CD14-positive monocyte (primary cell): ENCODE data around the gene APP. TPM values are rescaled to one million over a fixed set of nuclear protein-coding genes. Genes with fewer than 3 reads are reported as not detected.

Experiments
- DNase-seq, 3 donors: peaks; one replicate each; pipeline ENCODE4 v3.0.0-alpha.2; 2011 to 2022
- H2AFZ ChIP-seq: 2 replicates; pipeline ENCODE4 v1.6.0; 2012; ENCODE audit warnings: mild to moderate bottlenecking, low read depth, low read length, inconsistent platforms; ENCODE audit not compliant: insufficient read depth, poor library complexity, severe bottlenecking
- H3K27ac ChIP-seq, 2 donors: 1 replicate in 1 of 2; 2 replicates in 1 of 2; pipeline ENCODE4 v1.5.1; 2012 to 2013; ENCODE audit warnings: low read length in 2 of 2, control low read depth in 1 of 2, inconsistent platforms in 1 of 2, low read depth in 1 of 2, mild to moderate bottlenecking in 1 of 2
- H3K27me3 ChIP-seq, 2 donors: one replicate each; pipeline versions ENCODE4 v1.6.0 to v1.6.1; 2011 to 2013; ENCODE audit warnings: low read length in 2 of 2; ENCODE audit not compliant: control insufficient read depth in 2 of 2, insufficient read depth in 2 of 2
- H3K36me3 ChIP-seq, 2 donors: replicated peaks in 1 of 2; 1 replicate in 1 of 2; 2 replicates in 1 of 2; pipeline versions ENCODE4 v1.5.1 to v1.6.1; 2012 to 2013; ENCODE audit warnings: low read length in 2 of 2, control low read depth in 1 of 2, inconsistent platforms in 1 of 2, mild to moderate bottlenecking in 1 of 2; ENCODE audit not compliant: insufficient read depth in 2 of 2, control insufficient read depth in 1 of 2
- H3K4me1 ChIP-seq, 2 donors: 1 replicate in 1 of 2; 2 replicates in 1 of 2; pipeline versions ENCODE4 v1.5.1 to v1.6.1; 2012 to 2013; ENCODE audit warnings: low read length in 2 of 2, control low read depth in 1 of 2, inconsistent platforms in 1 of 2, mild to moderate bottlenecking in 1 of 2, moderate library complexity in 1 of 2; ENCODE audit not compliant: insufficient read depth in 2 of 2, control insufficient read depth in 1 of 2
- H3K4me2 ChIP-seq: replicated peaks from 2 replicates; pipeline ENCODE3; 2012; ENCODE audit warnings: low read length, moderate library complexity, mild to moderate bottlenecking; ENCODE audit not compliant: poor library complexity, severe bottlenecking; ENCODE audit errors: extremely low read depth
- H3K4me3 ChIP-seq, 3 experiments: fragments of 200-600 bp in 1 of 3; sonication (generic) in 1 of 3; replicated peaks in 1 of 3; 1 replicate in 2 of 3; 2 replicates in 1 of 3; pipeline ENCODE4 v1.5.1; 2011 to 2013; ENCODE audit warnings: low read length in 3 of 3, mild to moderate bottlenecking in 3 of 3, control low read depth in 2 of 3, low read depth in 2 of 3, inconsistent platforms in 1 of 3, moderate library complexity in 1 of 3
- H3K79me2 ChIP-seq: 2 replicates; pipeline ENCODE4 v1.6.0; 2012; ENCODE audit warnings: mild to moderate bottlenecking, control low read depth, inconsistent platforms, low read length, moderate library complexity; ENCODE audit not compliant: insufficient read depth
- H3K9ac ChIP-seq: 2 replicates; pipeline ENCODE4 v1.6.0; 2017; ENCODE audit warnings: low read length, mild to moderate bottlenecking; ENCODE audit not compliant: insufficient read depth, poor library complexity, severe bottlenecking
- H3K9me3 ChIP-seq, 2 donors: replicated peaks in 1 of 2; 1 replicate in 1 of 2; 2 replicates in 1 of 2; pipeline versions ENCODE4 v1.5.1 to v1.6.1; 2012 to 2013; ENCODE audit warnings: low read length in 2 of 2, control low read depth in 1 of 2; ENCODE audit not compliant: control insufficient read depth in 1 of 2, insufficient read depth in 1 of 2
- H4K20me1 ChIP-seq: 2 replicates; pipeline ENCODE4 v1.6.0; 2012; ENCODE audit warnings: mild to moderate bottlenecking, low read length, control low read depth, moderate library complexity; ENCODE audit not compliant: insufficient read depth
- H3K27ac Mint-ChIP-seq, 7 donors: one replicate each; pipeline ENCODE4 v1.8.0; 2020; ENCODE audit warnings: mild to moderate bottlenecking in 7 of 7, mixed read lengths in 7 of 7, moderate library complexity in 6 of 7, inconsistent platforms in 2 of 7
- H3K27me3 Mint-ChIP-seq, 3 donors: one replicate each; pipeline ENCODE4 v1.8.0; 2021 to 2022; ENCODE audit warnings: low read depth in 3 of 3, mild to moderate bottlenecking in 3 of 3, mixed read lengths in 3 of 3, moderate library complexity in 3 of 3, inconsistent platforms in 1 of 3
- H3K36me3 Mint-ChIP-seq, 2 donors: one replicate each; pipeline ENCODE4 v1.8.0; 2020; ENCODE audit warnings: mixed read lengths in 2 of 2, inconsistent platforms in 1 of 2, mild to moderate bottlenecking in 1 of 2
- H3K4me1 Mint-ChIP-seq: one replicate; pipeline ENCODE4 v1.8.0; 2020; ENCODE audit warnings: mild to moderate bottlenecking, mixed read lengths
- H3K4me3 Mint-ChIP-seq, 2 donors: one replicate each; pipeline ENCODE4 v1.8.0; 2020; ENCODE audit warnings: mild to moderate bottlenecking in 2 of 2, mixed read lengths in 2 of 2, moderate library complexity in 1 of 2
- H3K9me3 Mint-ChIP-seq, 7 donors: one replicate each; pipeline ENCODE4 v1.8.0; 2020 to 2022; ENCODE audit warnings: mixed read lengths in 7 of 7, mild to moderate bottlenecking in 6 of 7, moderate library complexity in 6 of 7, inconsistent platforms in 2 of 7
- CTCF ChIP-seq: fragments of 200-600 bp; IDR thresholded peaks from one replicate; pipeline ENCODE4 v1.8.0; 2022; ENCODE audit warnings: antibody characterized with exemption, mild to moderate bottlenecking
- WGBS: methylation state at CpG from one replicate; pipeline ENCODE4 v1.1.5; 2013; ENCODE audit warnings: missing lambda C conversion rate; ENCODE audit not compliant: insufficient coverage; 5-methylcytosine and 5-hydroxymethylcytosine counted together
- intact Hi-C, 2 donors: fragments of 100-400 bp; cut with micrococcal nuclease; formaldehyde crosslinking; loops; one replicate each; pipeline versions ENCODE4 v1.15.0 to v1.15.1; 2023
- polyA plus RNA-seq, 3 donors: library from polyadenylated mRNA; depleted of rRNA in 1 of 3; unstranded in 2 of 3; stranded (reverse) in 1 of 3; fragments of 300-500 nt in 2 of 3; fragments of >200 nt in 1 of 3; fragmentation: Illumina TruSeq in 2 of 3; gene quantifications; 1 replicate in 2 of 3; 2 replicates in 1 of 3; pipeline ENCODE4 v1.2.3, GENCODE V29; 2012 to 2021

APP gene
- polyA plus RNA-seq, 3 donors = 28.0 to 118 (median 35.1) TPM

DNA sequence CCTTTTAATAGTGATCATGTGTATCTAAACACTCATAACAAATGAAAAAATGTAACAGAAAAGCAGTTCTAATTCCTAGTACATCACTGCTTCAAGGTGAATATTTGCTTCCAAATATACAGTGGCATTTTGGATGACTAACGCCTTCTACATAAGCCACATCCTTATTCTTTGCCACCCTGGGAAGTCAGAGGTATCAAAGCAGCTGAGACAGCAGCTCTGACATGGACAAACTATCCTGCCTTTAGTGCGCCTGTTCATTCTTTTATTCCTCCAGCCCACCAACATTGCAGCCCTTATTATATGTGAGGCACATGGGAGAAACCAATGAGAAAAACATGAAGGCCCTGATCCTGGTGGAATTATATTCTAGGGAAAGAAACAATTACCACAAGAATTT is 183.0 kb downstream of the APP start:
- H3K4me3 Mint-ChIP-seq = no peak overlapping the region
- H3K4me1 ChIP-seq = no peaks in the 10 kb centered on the region

DNA sequence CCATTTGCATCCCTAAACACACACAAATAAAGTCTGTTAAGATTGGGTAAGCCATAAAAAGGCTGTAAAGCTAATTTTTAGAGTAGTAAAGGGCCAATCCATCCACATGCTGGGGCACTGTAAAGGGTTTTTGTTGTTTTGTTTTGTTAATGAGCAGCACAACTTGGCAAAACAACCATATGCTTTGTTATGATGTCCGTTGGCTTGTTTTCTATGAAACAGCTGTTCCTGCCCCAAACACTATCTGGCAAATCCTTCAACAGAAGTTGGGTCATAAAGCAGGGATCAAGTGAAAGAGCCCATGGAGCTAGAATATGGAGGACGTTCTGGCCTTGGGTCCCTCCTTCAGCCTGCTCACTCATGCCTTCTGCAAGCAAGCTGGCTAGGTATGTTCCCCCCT is 183.6 kb downstream of the APP start:
- no peaks in the 10 kb centered on the region for H3K27me3 Mint-ChIP-seq
- H3K4me1 Mint-ChIP-seq = peaks cover 2% of the 10 kb centered on the region
- no peak overlapping the region for H2AFZ ChIP-seq
- H3K9me3 Mint-ChIP-seq = no peaks in the 10 kb centered on the region
- no CpG with 5 or more reads among the region's 2 CpGs for WGBS
- H3K9ac ChIP-seq = no peak overlapping the region
- no peaks in the 10 kb centered on the region for H3K79me2 ChIP-seq
- no peak for DNase-seq
- no peak overlapping the region for H3K4me3 ChIP-seq
- H3K4me2 ChIP-seq = no peak overlapping the region
- no peak overlapping the region for H3K27ac ChIP-seq
- no peaks in the 10 kb centered on the region for H4K20me1 ChIP-seq
- no peak for TF ChIP-seq CTCF
- H3K36me3 Mint-ChIP-seq = peaks cover 26 to 36% of the 10 kb centered on the region in 2 donors
- no peak overlapping the region for H3K4me3 Mint-ChIP-seq
- no peaks in the 10 kb centered on the region for H3K9me3 ChIP-seq
- no peaks in the 10 kb centered on the region for H3K27me3 ChIP-seq
- H3K36me3 ChIP-seq = peaks cover 4 to 33% of the 10 kb centered on the region in 2 donors
- no peaks in the 10 kb centered on the region for H3K4me1 ChIP-seq
- H3K27ac Mint-ChIP-seq = no peak overlapping the region
- intact Hi-C loops = no loop called here

More for the DNA sequence above, 183.0 kb downstream of the APP start:
- H3K27me3 Mint-ChIP-seq = no peaks in the 10 kb centered on the region
- Histone ChIP-seq H3K36me3 (peaks cover 0 to 30% of the 10 kb centered on the region in 2 donors), H2AFZ (no peak overlapping the region), H3K9me3 (no peaks in the 10 kb centered on the region), H3K4me2 (no peak overlapping the region), H3K27me3 (no peaks in the 10 kb centered on the region), H3K27ac (no peak overlapping the region), H3K4me3 (no peak overlapping the region), H4K20me1 (no peaks in the 10 kb centered on the region), H3K79me2 (no peaks in the 10 kb centered on the region), H3K9ac (no peak overlapping the region)
- 88% methylated on average over 1 of the region's 2 CpGs for WGBS
- H3K9me3 Mint-ChIP-seq = no peaks in the 10 kb centered on the region
- peak overlapping the region in 1 of 7 donors; percentile 59 for H3K27ac Mint-ChIP-seq
- no peak for DNase-seq
- intact Hi-C loops = no loop called here
- H3K4me1 Mint-ChIP-seq = peaks cover 2% of the 10 kb centered on the region
- TF ChIP-seq CTCF = no peak
- peaks cover 22 to 31% of the 10 kb centered on the region in 2 donors for H3K36me3 Mint-ChIP-seq
